Activated T-cell treated with anti-CD3 and anti-CD28 coated beads for 1 hour (primary cell): Measurements from ENCODE around the gene RPS27L.
A peak's percentile ranks its signal among the peaks of the same experiment; 100 is the strongest.

Source experiments
- DNase-seq: peaks from one replicate; pipeline ENCODE4 v3.0.0-alpha.2; 2020; ENCODE audit warnings: low read depth

RPS27L gene

GRCh38 chr15:63157118-63157843, at the start of gene RPS27L:
RPS27L (minus strand) TSS chr15:63157477; CDS start chr15:63157405, 72 bp downstream.
- peak; percentile 79 for DNase-seq

DNA sequence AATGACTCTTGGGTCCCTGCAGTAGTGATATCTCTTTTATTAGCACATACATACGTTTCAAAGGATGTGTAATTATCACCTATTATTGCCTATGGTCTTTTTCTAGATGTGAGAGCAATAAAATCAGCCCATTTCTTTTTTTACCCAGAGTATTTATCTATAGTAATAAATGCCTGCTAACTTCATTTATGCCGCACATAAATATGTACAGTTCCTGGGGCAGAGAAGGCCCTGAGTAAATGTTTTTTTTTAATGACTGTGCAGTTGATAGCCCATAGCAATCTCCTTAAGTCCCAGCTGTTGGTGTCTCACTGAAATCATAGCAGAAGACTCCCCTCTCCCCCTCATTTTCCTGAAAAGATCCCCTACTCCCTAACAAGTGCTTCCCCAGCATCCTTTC, 48.8 kb upstream of the RPS27L start:
- DNase-seq = no peak

- no peak for DNase-seq
These were observed 46.3 kb upstream of the RPS27L start for GRCh38 chr15:63203451-63204090.

GRCh38 chr15:63202861-63203260, 45.6 kb upstream of the RPS27L start:
- no peak for DNase-seq

DNA sequence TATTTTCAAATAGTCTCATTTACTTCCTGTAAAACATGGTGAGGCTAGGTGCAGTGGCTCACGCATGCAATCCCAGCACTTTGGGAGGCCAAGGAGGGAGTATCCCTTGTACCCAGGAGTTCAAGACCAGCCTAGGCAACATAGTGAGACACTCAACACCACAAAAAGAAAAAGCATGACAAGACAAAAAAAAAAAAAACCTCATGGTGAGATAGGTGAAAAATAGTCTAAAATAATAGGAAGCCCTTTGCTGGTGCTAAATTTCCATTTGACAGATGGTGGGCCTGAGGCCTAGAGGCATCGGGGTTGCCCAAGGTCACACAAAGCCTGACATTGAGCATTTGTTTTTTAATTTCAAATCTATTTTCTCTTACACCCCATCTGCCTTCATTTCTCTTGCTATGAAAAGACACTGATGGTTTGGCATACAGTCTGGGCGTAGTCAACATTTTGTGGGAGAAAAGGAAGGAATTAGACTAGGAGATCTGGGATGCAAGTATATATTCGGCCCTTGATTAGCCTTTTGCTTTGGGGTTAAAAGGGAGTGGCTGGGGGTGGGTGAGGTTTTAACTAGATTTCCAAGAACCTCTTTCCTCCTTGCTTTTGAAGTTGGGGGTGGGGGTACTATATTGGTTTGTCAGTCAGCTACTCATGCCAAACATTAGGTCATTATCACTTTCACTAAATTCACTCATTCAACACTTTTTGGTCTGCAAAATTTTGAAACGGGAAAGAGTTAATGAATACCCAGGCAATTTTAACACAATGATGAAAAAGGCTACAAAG, 43.4 kb upstream of the RPS27L start:
- no peak for DNase-seq

DNA sequence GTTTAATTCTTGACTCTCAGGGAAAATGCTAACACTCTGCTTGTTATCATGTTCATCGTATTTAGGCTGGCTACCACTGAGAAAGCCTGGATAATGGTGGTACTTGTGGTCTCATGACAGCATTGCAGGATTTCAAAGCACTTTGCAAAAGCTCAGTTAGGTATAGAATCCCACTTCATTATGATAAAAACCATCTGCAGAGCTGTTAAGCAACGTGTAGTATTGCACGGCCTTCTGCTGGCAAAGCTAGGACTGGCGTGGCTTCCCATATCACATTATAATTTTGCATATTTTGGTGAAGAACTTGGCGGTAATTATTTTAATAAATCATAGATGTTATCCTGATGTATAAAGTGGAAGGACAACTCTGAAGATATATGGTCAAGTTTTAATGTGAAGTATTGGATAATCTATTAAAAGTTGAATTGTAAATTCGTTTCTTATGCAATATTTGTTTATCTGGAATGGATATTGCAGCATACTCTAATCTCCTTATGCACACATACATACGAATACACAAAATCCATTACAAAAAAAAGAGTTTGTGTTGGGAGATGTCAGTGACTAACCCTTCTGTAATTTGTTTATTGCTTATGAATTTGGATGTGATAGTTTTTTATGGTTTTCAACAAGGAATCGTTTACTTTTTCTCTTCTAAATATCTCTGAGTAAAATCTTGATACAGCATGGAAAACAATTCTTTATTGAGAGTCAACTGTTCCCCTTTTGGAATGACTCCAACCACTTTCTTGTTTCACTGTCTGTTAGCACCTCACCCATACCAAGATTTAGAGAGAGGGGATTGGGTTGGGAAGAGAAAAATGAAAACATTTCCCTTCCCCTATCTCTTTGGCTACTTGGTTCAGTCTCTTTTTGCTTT, 41.3 kb upstream of the RPS27L start:
- no peak for DNase-seq

- no peak for DNase-seq
These were observed 40.3 kb upstream of the RPS27L start for GRCh38 chr15:63197626-63198025.

GRCh38 chr15:63196842-63197241, 39.6 kb upstream of the RPS27L start:
- no peak for DNase-seq

GRCh38 chr15:63195569-63196015, 38.3 kb upstream of the RPS27L start:
- DNase-seq = no peak

DNA sequence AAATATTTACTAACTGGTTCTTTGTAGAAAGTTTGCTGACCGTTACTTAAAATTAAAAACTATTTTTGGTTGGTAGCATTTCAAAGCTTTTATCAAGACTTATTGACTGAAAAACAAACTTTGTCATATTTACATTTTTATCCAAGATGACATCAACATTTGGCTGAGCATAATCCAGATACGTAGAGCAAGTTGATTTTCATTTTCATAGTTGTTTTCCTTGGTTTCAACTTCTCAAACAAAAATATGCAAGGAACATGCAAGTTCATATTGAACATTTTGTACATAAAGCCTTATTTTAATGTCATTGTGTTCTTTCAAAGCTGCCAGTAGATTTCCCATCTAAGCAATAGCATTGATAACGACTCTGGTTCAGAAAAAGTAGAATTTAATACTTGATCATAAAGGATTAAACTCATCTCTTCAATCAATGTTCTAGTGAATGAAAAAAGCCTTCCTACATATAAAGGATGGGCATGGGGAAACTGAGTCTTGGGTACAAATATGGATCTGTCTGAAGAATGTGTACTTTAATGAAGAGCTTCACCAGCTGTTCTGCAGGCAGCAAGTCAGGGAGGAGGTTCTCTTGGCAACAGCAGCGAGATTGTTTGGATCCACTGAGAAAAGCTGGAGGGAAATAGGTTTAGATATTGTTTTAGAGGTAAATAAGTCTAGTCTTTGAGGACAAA, 37.7 kb upstream of the RPS27L start:
- DNase-seq = no peak

DNA sequence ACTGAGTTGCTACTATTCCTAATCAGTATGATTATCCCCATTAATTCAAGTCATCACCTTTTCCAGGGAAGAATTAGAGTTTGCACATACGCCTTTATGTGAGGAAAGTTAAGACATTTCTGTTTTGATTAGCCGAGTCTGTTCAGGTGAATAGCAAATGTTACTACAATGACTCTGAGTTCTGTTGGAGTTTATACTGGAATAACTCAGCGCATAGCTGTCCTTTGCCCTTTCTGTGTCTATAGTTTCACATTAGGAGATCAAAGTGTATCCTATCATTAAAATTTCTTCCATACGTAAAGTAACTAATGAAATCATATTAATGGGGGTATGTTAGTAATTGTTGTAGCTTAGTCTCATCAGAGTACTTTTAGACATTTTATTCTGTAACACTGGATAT, 37.0 kb upstream of the RPS27L start:
- no peak for DNase-seq

GRCh38 chr15:63192619-63193206, 35.4 kb upstream of the RPS27L start:
- DNase-seq = no peak

DNA sequence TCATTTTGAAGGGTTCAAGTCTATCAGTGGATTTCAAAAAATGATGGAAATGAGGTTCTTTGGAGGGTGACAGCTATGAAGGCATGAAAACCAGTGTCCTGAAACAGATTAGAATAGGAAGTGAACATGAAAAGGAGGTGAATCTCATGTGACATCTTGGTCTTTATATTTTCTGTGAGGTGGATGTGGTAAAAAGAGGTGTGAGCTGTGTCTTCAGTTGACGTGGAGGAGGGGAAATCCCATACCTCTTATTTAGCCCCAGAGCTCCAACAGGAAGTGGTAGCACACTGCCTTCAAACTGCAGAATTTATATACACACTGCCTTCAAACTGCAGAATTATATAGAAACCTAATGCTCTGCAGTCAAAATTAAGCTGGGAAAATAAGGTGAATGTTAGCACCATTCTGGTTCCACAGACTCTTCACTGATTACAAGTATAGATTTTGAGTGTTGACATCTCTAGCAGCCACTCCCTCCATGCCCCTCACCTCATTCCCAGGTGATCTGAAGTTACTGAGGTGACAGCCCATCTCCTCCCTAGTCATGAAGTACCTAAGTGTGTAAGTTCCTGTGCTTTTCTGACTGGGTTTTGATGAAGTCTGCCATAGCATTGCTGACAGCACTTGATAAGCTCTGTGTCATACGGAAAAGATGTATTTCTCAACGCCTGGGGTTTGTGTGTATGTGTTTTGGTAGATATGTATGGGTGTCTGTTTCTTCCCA, 34.8 kb upstream of the RPS27L start:
- no peak for DNase-seq

GRCh38 chr15:63190769-63191649, 33.7 kb upstream of the RPS27L start:
- DNase-seq = no peak

DNA sequence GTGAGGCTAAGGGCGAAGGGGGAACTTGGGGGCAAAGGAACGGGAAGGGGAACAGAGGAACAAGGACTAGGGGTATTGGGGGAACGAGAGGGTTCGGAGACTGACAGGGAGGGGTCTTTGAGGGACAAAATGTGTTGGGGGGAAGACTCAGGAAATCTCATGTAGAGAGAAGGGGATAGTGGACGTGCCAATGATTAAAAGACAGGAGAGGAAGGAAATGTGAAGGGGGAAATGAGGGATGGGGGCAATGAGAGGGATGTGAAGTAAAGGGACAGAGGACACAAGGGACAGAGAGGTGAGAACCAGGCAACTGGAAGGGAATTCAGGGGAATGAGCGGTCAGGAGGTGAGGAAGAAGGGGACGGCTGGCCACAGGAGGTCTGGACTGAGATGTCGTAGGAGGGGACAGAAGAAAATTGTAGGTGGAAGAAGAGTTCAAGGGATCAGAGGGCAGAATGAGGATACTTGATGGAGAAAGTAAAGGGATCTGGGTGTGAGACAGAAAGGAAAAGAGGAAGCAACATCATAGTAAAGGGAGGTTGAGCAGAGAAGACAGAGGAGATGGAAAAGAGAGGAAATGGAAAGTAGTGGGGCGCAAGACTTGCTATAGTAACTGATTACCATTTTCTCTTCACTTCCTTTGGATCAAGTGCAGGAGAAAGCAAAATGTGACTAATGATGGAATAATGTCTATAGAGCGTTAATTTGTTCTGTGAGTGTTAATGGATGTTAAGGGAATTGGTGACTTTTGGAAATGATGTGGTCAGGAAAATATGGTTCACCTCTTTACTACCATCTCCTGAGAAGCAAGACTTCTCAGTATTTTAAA, 32.9 kb upstream of the RPS27L start:
- no peak for DNase-seq

DNA sequence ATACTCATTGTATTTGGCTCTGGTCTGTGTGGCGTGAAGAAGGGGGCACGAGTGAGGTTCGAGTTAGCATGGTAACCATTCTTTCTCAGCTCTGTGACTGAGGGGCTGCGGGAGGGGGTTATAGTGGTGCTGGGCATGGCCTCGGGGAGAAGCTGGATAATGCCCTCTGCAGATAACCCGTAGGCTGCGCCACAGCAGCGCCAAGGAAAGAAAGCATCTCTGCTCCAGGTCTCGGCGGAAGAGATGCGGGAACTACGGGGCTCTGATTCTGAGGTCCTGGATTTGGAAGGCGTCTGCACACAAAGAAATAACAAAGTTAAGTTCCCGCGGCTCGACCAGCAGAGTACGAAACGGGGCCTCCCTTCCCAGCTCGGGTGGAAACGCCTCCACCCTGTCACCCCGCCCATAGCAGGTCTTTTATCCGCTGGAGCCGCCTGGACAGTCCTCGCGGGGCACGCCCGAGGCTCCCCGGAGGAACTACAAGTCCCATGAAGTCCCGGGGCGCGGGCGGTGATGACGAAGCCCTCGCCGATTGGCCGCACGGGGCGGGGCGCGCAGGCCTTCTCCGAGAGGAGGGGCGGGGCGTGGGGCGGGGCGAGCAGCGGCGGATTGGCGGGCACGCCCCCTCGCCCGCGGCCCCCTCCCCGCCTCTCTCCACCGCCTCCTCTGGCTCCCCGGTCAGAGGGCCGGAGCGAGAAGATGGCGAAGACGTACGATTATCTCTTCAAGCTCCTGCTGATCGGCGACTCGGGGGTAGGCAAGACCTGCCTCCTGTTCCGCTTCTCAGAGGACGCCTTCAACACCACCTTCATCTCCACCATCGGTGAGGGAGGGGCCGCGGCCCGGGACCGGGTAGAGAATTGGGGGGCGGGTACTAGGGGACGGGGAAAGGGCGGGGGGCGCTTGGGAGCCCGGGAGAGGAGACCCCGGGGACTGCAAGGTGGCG, 31.9 kb upstream of the RPS27L start, which contains the start of gene RAB8B:
Gene RAB8B (plus strand): TSS at position 681 of the 946 bp plus-strand sequence. CDS start 19 bp downstream, at position 700.
- DNase-seq = peak; percentile 99
